Trophoblast cell (in vitro differentiated cells and primary cell): ENCODE results near the gene ZNF451.
"Not testable (repeated sequence)": the region's sequence is repeated elsewhere in the genome, so short reads cannot be mapped to it uniquely, and the experiment has no call there.

ENCODE experiments used
- DNase-seq, 2 donors: peaks; one replicate each; pipeline ENCODE4 v3.0.0-alpha.2; 2016
- H2AFZ ChIP-seq: 2 replicates; pipeline ENCODE4 v1.6.1; 2013; ENCODE audit warnings: low read length, moderate library complexity, mild to moderate bottlenecking; ENCODE audit not compliant: insufficient read depth, poor library complexity
- H2AK5ac ChIP-seq: 2 replicates; pipeline ENCODE4 v1.6.1; 2013; ENCODE audit warnings: mild to moderate bottlenecking, low read length
- H2BK120ac ChIP-seq: 2 replicates; pipeline ENCODE4 v1.6.1; 2013; ENCODE audit warnings: low read length, mild to moderate bottlenecking, moderate library complexity; ENCODE audit not compliant: insufficient read depth, poor library complexity
- H2BK12ac ChIP-seq: 2 replicates; pipeline ENCODE4 v1.6.1; 2013; ENCODE audit warnings: mild to moderate bottlenecking, low read length, moderate library complexity
- H2BK5ac ChIP-seq: 2 replicates; pipeline ENCODE4 v1.6.1; 2013; ENCODE audit warnings: low read length, low read depth, moderate library complexity, mild to moderate bottlenecking; ENCODE audit not compliant: poor library complexity
- H3K14ac ChIP-seq: 2 replicates; pipeline ENCODE4 v1.6.1; 2013; ENCODE audit warnings: mild to moderate bottlenecking, low read length
- H3K18ac ChIP-seq: 2 replicates; pipeline ENCODE4 v1.6.1; 2013; ENCODE audit warnings: mild to moderate bottlenecking, low read length
- H3K23ac ChIP-seq: 2 replicates; pipeline ENCODE4 v1.6.1; 2013; ENCODE audit warnings: low read length
- H3K27ac ChIP-seq: 2 replicates; pipeline ENCODE4 v1.5.1; 2013; ENCODE audit warnings: low read depth, mild to moderate bottlenecking, inconsistent platforms, low read length, moderate library complexity
- H3K27me3 ChIP-seq: 2 replicates; pipeline ENCODE4 v1.6.1; 2013; ENCODE audit warnings: inconsistent platforms, mild to moderate bottlenecking, low read length, moderate library complexity; ENCODE audit not compliant: insufficient read depth
- H3K36me3 ChIP-seq, 2 experiments: 1 replicate in 1 of 2; 2 replicates in 1 of 2; pipeline ENCODE4 v1.6.1; 2013; ENCODE audit warnings: low read length in 2 of 2, mild to moderate bottlenecking in 2 of 2, moderate library complexity in 1 of 2; ENCODE audit not compliant: insufficient read depth in 2 of 2, control insufficient read depth in 1 of 2
- H3K4ac ChIP-seq: 2 replicates; pipeline ENCODE4 v1.6.1; 2013; ENCODE audit warnings: low read depth, mild to moderate bottlenecking, low read length, moderate library complexity
- H3K4me1 ChIP-seq, 2 experiments: 1 replicate in 1 of 2; 2 replicates in 1 of 2; pipeline ENCODE4 v1.6.1; 2013; ENCODE audit warnings: low read length in 2 of 2, mild to moderate bottlenecking in 2 of 2, moderate library complexity in 1 of 2; ENCODE audit not compliant: insufficient read depth in 2 of 2, control insufficient read depth in 1 of 2
- H3K4me2 ChIP-seq: 2 replicates; pipeline ENCODE4 v1.6.1; 2013; ENCODE audit warnings: inconsistent platforms, mild to moderate bottlenecking, low read length, moderate library complexity
- H3K4me3 ChIP-seq: 2 replicates; pipeline ENCODE4 v1.5.1; 2013; ENCODE audit warnings: mild to moderate bottlenecking, low read depth, low read length, inconsistent platforms
- H3K79me1 ChIP-seq: one replicate; pipeline ENCODE4 v1.6.1; 2013; ENCODE audit warnings: low read length
- H3K79me2 ChIP-seq: 2 replicates; pipeline ENCODE4 v1.6.1; 2013; ENCODE audit warnings: low read length, mild to moderate bottlenecking; ENCODE audit not compliant: control insufficient read depth, insufficient read depth, poor library complexity
- H3K9ac ChIP-seq: 2 replicates; pipeline ENCODE4 v1.6.1; 2013; ENCODE audit warnings: mild to moderate bottlenecking, low read length
- H3K9me3 ChIP-seq: 2 replicates; pipeline ENCODE4 v1.6.1; 2013; ENCODE audit warnings: low read depth, mild to moderate bottlenecking, control low read depth, inconsistent platforms, low read length; ENCODE audit not compliant: insufficient read depth
- H4K12ac ChIP-seq: 2 replicates; pipeline ENCODE4 v1.6.1; 2013; ENCODE audit warnings: low read depth, mild to moderate bottlenecking, low read length, moderate library complexity
- H4K8ac ChIP-seq: 2 replicates; pipeline ENCODE4 v1.6.1; 2013; ENCODE audit warnings: low read depth, mild to moderate bottlenecking, low read length, moderate library complexity
- H4K91ac ChIP-seq: one replicate; pipeline ENCODE4 v1.6.1; 2013; ENCODE audit warnings: low read depth, mild to moderate bottlenecking, low read length, moderate library complexity
- WGBS: extraction: QIAGEN DNeasy Blood & Tissue Kit; methylation state at CpG from one replicate; pipeline ENCODE4 v1.1.7; 2013; ENCODE audit warnings: missing lambda C conversion rate; ENCODE audit not compliant: insufficient read length, insufficient coverage; ENCODE audit errors: extremely low coverage; 5-methylcytosine and 5-hydroxymethylcytosine counted together

ZNF451 gene

GRCh38 chr6:57089265-57089664 is 723 bp upstream of the ZNF451 start:
- H3K36me3 ChIP-seq = peaks cover 0 to 1% of the 10 kb centered on the region in 2 experiments
- no peak overlapping the region for H3K18ac ChIP-seq
- H3K27me3 ChIP-seq = no peaks in the 10 kb centered on the region

GRCh38 chr6:57090458-57091067 is 575 bp downstream of the ZNF451 start:
- not testable (repeated sequence) for H3K9ac ChIP-seq, H3K23ac ChIP-seq, H2BK120ac ChIP-seq, H3K4me1 ChIP-seq, H3K4me3 ChIP-seq, H2BK12ac ChIP-seq, H3K4me2 ChIP-seq, H3K27me3 ChIP-seq, H3K14ac ChIP-seq, H3K36me3 ChIP-seq, H3K4ac ChIP-seq, H2AK5ac ChIP-seq, DNase-seq, H3K27ac ChIP-seq, H3K9me3 ChIP-seq, H3K79me2 ChIP-seq, H3K18ac ChIP-seq, H3K79me1 ChIP-seq, H4K12ac ChIP-seq, H2BK5ac ChIP-seq, H2AFZ ChIP-seq, H4K91ac ChIP-seq, H4K8ac ChIP-seq
- WGBS = no CpG with 5 or more reads among the region's 27 CpGs

More at GRCh38 chr6:57089265-57089664, 723 bp upstream of the ZNF451 start:
- Histone ChIP-seq H2BK12ac (no peak overlapping the region), H2BK120ac (no peak overlapping the region), H3K4me1 (peaks cover 0 to 2% of the 10 kb centered on the region in 2 experiments), H4K91ac (no peak overlapping the region), H3K23ac (no peak overlapping the region), H3K4ac (no peak overlapping the region), H3K4me3 (no peak overlapping the region), H3K14ac (no peak overlapping the region), H3K79me2 (peaks cover 2% of the 10 kb centered on the region), H2AFZ (no peak overlapping the region), H3K4me2 (peak overlapping the region; percentile 65), H2AK5ac (no peak overlapping the region), H2BK5ac (no peak overlapping the region), H3K27ac (no peak overlapping the region), H4K8ac (no peak overlapping the region), H3K9me3 (no peaks in the 10 kb centered on the region), H4K12ac (no peak overlapping the region), H3K79me1 (peaks cover 3% of the 10 kb centered on the region), H3K9ac (no peak overlapping the region)
- DNase-seq = no peak
- WGBS = no CpG with 5 or more reads among the region's 3 CpGs

DNA sequence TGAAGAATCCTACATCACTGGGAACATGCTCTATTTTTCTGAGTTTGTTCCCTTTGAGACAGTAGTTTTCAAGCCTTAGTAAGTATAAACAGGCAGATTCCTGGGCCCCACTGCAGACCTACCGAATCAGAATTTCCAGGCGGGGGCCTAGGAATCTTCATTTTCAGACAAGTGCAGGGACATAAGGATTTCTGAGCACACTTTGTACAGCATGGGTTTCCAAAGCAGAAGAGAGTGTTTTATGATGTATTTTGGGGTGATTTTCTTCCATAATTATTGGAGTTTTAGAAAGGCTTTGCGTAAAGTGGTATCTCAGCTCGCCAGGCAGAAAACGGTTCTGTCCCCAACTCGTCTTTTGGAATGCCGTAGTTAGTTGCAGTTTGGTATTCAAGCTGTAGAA is 1.4 kb downstream of the ZNF451 start:
- not testable (repeated sequence) for H4K12ac ChIP-seq, DNase-seq, H3K36me3 ChIP-seq, H2BK12ac ChIP-seq, H3K27ac ChIP-seq, H2BK120ac ChIP-seq, H4K8ac ChIP-seq, H2AFZ ChIP-seq, H3K23ac ChIP-seq, H3K9me3 ChIP-seq, H4K91ac ChIP-seq, H3K4me3 ChIP-seq, H3K18ac ChIP-seq, H3K9ac ChIP-seq, H3K79me1 ChIP-seq, H2BK5ac ChIP-seq, H3K79me2 ChIP-seq, H3K4me1 ChIP-seq, H2AK5ac ChIP-seq, H3K27me3 ChIP-seq, H3K14ac ChIP-seq
- peak overlapping the region; percentile 24 for H3K4me2 ChIP-seq
- peak overlapping the region; percentile 55 for H3K4ac ChIP-seq
- WGBS = no CpG with 5 or more reads among the region's 7 CpGs

GRCh38 chr6:57094689-57095088 is 4.7 kb downstream of the ZNF451 start:
- H2BK5ac ChIP-seq = no peak overlapping the region
- no peak overlapping the region for H3K14ac ChIP-seq
- H3K9me3 ChIP-seq = no peaks in the 10 kb centered on the region
- peaks cover 3% of the 10 kb centered on the region for H3K79me2 ChIP-seq
- H2AK5ac ChIP-seq = no peak overlapping the region
- no peak overlapping the region for H3K9ac ChIP-seq
- H3K4me3 ChIP-seq = no peak overlapping the region
- H3K79me1 ChIP-seq = peaks cover 5% of the 10 kb centered on the region
- no peak overlapping the region for H2AFZ ChIP-seq
- H3K36me3 ChIP-seq = peaks cover 5 to 7% of the 10 kb centered on the region in 2 experiments
- no peak overlapping the region for H3K27ac ChIP-seq
- no peak for DNase-seq
- H2BK120ac ChIP-seq = no peak overlapping the region
- peaks cover 3% of the 10 kb centered on the region in 2 experiments for H3K4me1 ChIP-seq
- no CpG with 5 or more reads among the region's 1 CpG for WGBS
- H3K4me2 ChIP-seq = no peak overlapping the region
- H3K27me3 ChIP-seq = no peaks in the 10 kb centered on the region
- H4K91ac ChIP-seq = no peak overlapping the region
- no peak overlapping the region for H4K8ac ChIP-seq
- no peak overlapping the region for H3K23ac ChIP-seq
- H2BK12ac ChIP-seq = no peak overlapping the region
- no peak overlapping the region for H4K12ac ChIP-seq
- no peak overlapping the region for H3K4ac ChIP-seq
- H3K18ac ChIP-seq = no peak overlapping the region
